GM19240 (cell line): ENCODE measurements around the gene TMEM140.
"Not testable (repeated sequence)": the region's sequence is repeated elsewhere in the genome, so short reads cannot be mapped to it uniquely, and the experiment has no call there.

Source experiments
- DNase-seq: peaks from one replicate; pipeline ENCODE4 v3.0.0; 2011; ENCODE audit warnings: low spot score; ENCODE audit not compliant: insufficient read length

TMEM140 gene

GRCh38 chr7:135158141-135158655 is 10.3 kb downstream of the TMEM140 start:
- DNase-seq, result no peak

GRCh38 chr7:135158874-135159273 is 11.0 kb downstream of the TMEM140 start:
- DNase-seq, result no peak

- no peak for DNase-seq
Measured at GRCh38 chr7:135159359-135160085, 11.7 kb downstream of the TMEM140 start.

GRCh38 chr7:135160098-135160857 is 12.4 kb downstream of the TMEM140 start:
- DNase-seq, result no peak

- DNase-seq, result no peak
Measured at GRCh38 chr7:135160858-135161653, 13.2 kb downstream of the TMEM140 start.

- no peak for DNase-seq
Measured at GRCh38 chr7:135161669-135162068, 13.8 kb downstream of the TMEM140 start.

GRCh38 chr7:135162382-135163001 is 14.6 kb downstream of the TMEM140 start:
- no peak for DNase-seq

- DNase-seq, result no peak
Measured at GRCh38 chr7:135164357-135165061, 16.6 kb downstream of the TMEM140 start.

GRCh38 chr7:135165862-135166261 is 18.0 kb downstream of the TMEM140 start:
- DNase-seq, result no peak

- DNase-seq, result no peak
Measured at GRCh38 chr7:135166338-135166990, 18.6 kb downstream of the TMEM140 start.

- no peak for DNase-seq
Measured at GRCh38 chr7:135167365-135167917, 19.6 kb downstream of the TMEM140 start.

- no peak for DNase-seq
Measured at GRCh38 chr7:135168001-135168400, 20.1 kb downstream of the TMEM140 start.

- DNase-seq, result no peak
Measured at GRCh38 chr7:135168489-135169140, 20.7 kb downstream of the TMEM140 start.

GRCh38 chr7:135169141-135169963 is 21.5 kb downstream of the TMEM140 start:
- DNase-seq, result peak; percentile 57

GRCh38 chr7:135169964-135170273 is 22.0 kb downstream of the TMEM140 start:
- DNase-seq, result no peak

- peak; percentile 56 for DNase-seq
Measured at GRCh38 chr7:135170274-135170997, 22.6 kb downstream of the TMEM140 start, which contains the start of gene CYREN. Gene CYREN, minus strand, starts transcription at chr7:135170707. Its CDS starts 1,785 bp downstream, at chr7:135168922.

GRCh38 chr7:135170998-135171481 is 23.2 kb downstream of the TMEM140 start:
- DNase-seq, result not testable (repeated sequence)
